Left ventricle myocardium inferior (tissue), 1 donor: ENCODE measurements around the gene TAL1. TPM values are rescaled to one million over a fixed set of nuclear protein-coding genes. Genes with fewer than 3 reads are reported as not detected.
"Not testable (repeated sequence)": the region's sequence is repeated elsewhere in the genome, so short reads cannot be mapped to it uniquely, and the experiment has no call there.

Experiments
- DNase-seq: peaks from one replicate; pipeline ENCODE4 v3.0.0-alpha.2; 2020
- H3K27ac ChIP-seq: fragments of 200-600 bp; replicated peaks from 2 replicates; pipeline ENCODE4 v1.8.0; 2021
- H3K27me3 ChIP-seq: fragments of 200-600 bp; 2 replicates; pipeline ENCODE4 v1.8.0; 2021; ENCODE audit warnings: low read depth
- H3K36me3 ChIP-seq: fragments of 200-600 bp; 2 replicates; pipeline ENCODE4 v1.8.0; 2021
- H3K4me1 ChIP-seq: fragments of 200-600 bp; 2 replicates; pipeline ENCODE4 v1.8.0; 2021
- H3K4me3 ChIP-seq: fragments of 200-600 bp; 2 replicates; pipeline ENCODE4 v1.8.0; 2021; ENCODE audit warnings: mild to moderate bottlenecking, moderate library complexity
- H3K9me3 ChIP-seq: fragments of 200-600 bp; replicated peaks from 2 replicates; pipeline ENCODE4 v1.8.0; 2021
- CTCF ChIP-seq: fragments of 200-600 bp; IDR thresholded peaks from 2 replicates; pipeline ENCODE4 v1.8.0; 2021; ENCODE audit warnings: antibody characterized with exemption, mild to moderate bottlenecking, borderline replicate concordance
- intact Hi-C: fragments of 100-400 bp; cut with micrococcal nuclease; formaldehyde crosslinking; loops from one replicate; pipeline ENCODE4 v1.11.0; 2022
- total RNA-seq: library from RNA; stranded (reverse); fragmentation: NEBNext Ultra II Directional; extraction: Animal tissue kit (Norgen Biotek cat#: 25700); gene quantifications from one replicate; pipeline ENCODE4 v1.2.1, GENCODE V29; 2021
- donor health status: DM: no; HTN: yes; CAD: no; lungs with severe emphysema.

The TAL1 gene
- total RNA-seq, 1 donor from 2014 or later: 4.3 TPM

GRCh38 chr1:47198214-47198613 lies 33.8 kb downstream of the TAL1 start:
- no peaks in the 10 kb centered on the region for H3K36me3 ChIP-seq
- DNase-seq: no peak
- peaks cover 6% of the 10 kb centered on the region for H3K9me3 ChIP-seq
- peaks cover 23% of the 10 kb centered on the region for H3K27me3 ChIP-seq
- peaks cover 7% of the 10 kb centered on the region for H3K4me1 ChIP-seq
- H3K27ac ChIP-seq: no peak overlapping the region
- no peak overlapping the region for H3K4me3 ChIP-seq
- no peak for TF ChIP-seq CTCF
- intact Hi-C loops: no loop called here

GRCh38 chr1:47196622-47197021 lies 35.4 kb downstream of the TAL1 start:
- peaks cover 23% of the 10 kb centered on the region for H3K27me3 ChIP-seq

GRCh38 chr1:47195981-47196380 lies 36.0 kb downstream of the TAL1 start:
- intact Hi-C loops, DNase-seq, H3K9me3 ChIP-seq, H3K36me3 ChIP-seq, H3K4me3 ChIP-seq, H3K27ac ChIP-seq: not testable (repeated sequence)
- peaks cover 20% of the 10 kb centered on the region for H3K27me3 ChIP-seq
- H3K4me1 ChIP-seq: peaks cover 15% of the 10 kb centered on the region

More at GRCh38 chr1:47196622-47197021, 35.4 kb downstream of the TAL1 start:
- TF ChIP-seq CTCF: no peak
- intact Hi-C loops: no loop called here
- DNase-seq: no peak
- Histone ChIP-seq H3K27ac (no peak overlapping the region), H3K36me3 (no peaks in the 10 kb centered on the region), H3K4me3 (no peak overlapping the region), H3K9me3 (no peaks in the 10 kb centered on the region), H3K4me1 (peaks cover 15% of the 10 kb centered on the region)

- no peak for DNase-seq
- peaks cover 28% of the 10 kb centered on the region for H3K4me1 ChIP-seq
- H3K27me3 ChIP-seq: peaks cover 13% of the 10 kb centered on the region
- no peak for TF ChIP-seq CTCF
- intact Hi-C loops: no loop called here
- no peak overlapping the region for H3K27ac ChIP-seq
- no peaks in the 10 kb centered on the region for H3K9me3 ChIP-seq
- no peak overlapping the region for H3K4me3 ChIP-seq
- H3K36me3 ChIP-seq: no peaks in the 10 kb centered on the region
These were observed 37.7 kb downstream of the TAL1 start for GRCh38 chr1:47194311-47194710.

GRCh38 chr1:47193496-47193895 lies 38.5 kb downstream of the TAL1 start:
- H3K9me3 ChIP-seq, DNase-seq, H3K27me3 ChIP-seq, intact Hi-C loops, H3K4me3 ChIP-seq, H3K36me3 ChIP-seq, H3K27ac ChIP-seq: not testable (repeated sequence)
- H3K4me1 ChIP-seq: peaks cover 28% of the 10 kb centered on the region

GRCh38 chr1:47192458-47193384 lies 39.3 kb downstream of the TAL1 start:
- Histone ChIP-seq H3K4me3 (no peak overlapping the region), H3K9me3 (no peaks in the 10 kb centered on the region), H3K27ac (no peak overlapping the region), H3K36me3 (no peaks in the 10 kb centered on the region), H3K27me3 (no peaks in the 10 kb centered on the region), H3K4me1 (peaks cover 28% of the 10 kb centered on the region)
- peak; percentile 79 for DNase-seq
- intact Hi-C loops: no loop called here
- peak; percentile 96 for TF ChIP-seq CTCF
